GM19328 (cell line): ENCODE results near the gene ZFP36.
"Not testable (repeated sequence)": the region's sequence is repeated elsewhere in the genome, so short reads cannot be mapped to it uniquely, and the experiment has no call there.

ENCODE experiments used
- ATAC-seq: cut with Tn5 transposase; IDR thresholded peaks from one replicate; pipeline ENCODE4 v1.9.1; 2021; ENCODE audit warnings: mild to moderate bottlenecking, moderate library complexity; ENCODE audit not compliant: unreplicated experiment

The ZFP36 gene

DNA sequence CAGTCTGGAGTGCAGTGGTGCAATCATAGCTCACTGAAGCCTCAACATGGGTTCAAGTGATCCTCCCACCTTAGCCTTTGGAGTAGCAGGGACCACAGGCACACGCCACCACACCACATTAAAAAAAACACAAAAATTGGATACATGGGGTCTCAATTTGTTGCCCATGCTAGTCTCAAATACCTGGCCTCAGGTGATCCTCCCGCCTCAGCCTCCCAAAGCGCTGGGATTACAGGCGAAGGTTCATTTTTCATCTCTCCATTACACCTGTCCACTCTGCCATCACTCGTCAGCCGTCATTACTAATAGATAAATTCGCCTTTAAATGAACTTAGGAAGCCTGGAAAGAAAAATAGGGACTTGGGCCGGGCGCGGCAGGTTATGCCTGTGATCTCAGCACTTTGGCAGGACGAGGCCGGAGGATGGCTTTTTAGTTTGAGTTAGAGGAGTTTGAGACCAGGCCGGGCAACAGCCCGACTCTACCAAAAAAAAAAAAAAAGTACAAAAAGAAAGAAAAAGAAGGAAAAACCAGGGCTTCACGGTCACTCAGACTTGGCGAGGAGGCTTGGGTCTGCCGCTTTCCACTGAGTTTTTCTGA is 38.0 kb downstream of the ZFP36 start:
- no peak for ATAC-seq

DNA sequence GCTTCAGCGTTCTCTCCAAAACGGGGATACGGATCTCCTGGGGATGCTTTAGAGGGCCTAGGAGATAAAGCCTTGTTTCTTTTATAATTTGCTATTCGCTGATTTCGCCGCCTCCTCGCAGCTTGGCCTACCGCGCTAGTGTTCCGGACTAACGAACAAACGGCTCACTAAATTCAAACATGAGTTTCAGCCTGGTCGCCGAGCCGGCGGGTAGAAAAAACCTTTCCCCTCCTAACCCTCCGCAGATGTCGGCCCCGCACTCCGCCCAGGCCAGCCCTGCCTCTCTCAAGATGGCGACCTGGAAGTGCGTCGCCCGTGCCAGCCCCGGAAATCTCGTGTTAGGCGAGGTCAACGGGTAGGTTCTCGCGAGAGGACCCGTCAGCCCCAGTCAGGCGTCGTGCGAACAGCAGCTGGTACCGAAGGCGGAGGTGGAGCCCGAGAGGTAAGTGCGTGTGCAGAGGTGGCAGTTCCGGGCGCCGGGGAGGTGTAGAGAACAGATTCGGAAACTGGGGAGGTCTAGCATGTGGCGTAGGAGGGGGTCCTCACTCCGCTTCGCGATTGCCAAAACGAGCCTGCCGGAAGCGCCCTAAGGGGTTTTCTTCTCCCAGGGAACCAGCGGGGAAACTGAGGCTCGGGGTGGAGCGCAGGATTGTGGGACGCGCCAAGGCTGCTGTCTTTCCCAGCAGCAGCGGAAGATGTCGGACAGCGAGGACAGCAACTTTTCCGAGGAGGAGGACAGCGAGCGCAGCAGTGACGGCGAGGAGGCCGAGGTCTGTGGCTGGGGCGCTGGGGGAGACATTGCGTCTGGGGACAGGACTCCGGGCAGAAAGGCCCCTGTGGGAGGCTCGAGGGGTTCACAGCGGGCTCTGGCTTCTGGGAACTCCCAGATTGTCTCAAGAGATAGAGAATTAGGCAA is 38.8 kb downstream of the ZFP36 start, which contains the start of gene SUPT5H:
Gene SUPT5H, plus strand, starts transcription at position 387 of the 916 bp plus-strand sequence. Its CDS starts 309 bp downstream, at position 696.
- peak; percentile 75 for ATAC-seq

DNA sequence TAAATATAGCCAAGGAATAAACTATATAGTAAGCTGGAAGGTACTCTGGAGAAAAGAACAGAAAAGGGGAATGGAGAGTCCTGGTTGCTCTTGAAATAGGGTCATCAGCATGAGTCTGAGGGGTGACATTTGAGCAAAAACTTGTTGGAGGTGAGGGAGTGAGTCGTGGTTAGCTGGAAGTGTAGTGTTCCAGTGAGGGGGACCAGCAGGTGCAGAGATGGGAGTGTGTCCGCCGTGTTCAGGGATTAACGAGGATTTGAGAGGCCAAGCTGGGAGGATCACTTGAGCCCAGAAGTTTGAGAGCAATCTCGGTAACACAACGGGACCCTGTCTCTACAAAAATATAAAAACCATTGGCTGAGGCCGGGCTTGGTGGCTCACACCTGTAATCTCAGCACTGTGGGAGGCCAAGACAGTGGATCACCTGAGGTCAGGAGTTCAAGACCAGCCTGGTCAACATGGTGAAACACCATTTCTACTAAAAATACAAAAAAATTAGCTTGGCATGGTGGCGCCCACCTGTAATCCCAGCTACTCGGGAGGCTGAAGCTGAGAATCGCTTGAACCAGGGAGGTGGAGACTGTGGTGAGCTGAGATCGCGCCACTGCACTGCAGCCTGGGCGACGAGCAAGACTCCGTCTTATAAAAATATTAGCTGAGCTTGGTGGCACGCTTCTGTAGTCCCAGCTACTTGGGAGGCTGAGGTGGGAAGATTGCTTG is 39.9 kb downstream of the ZFP36 start:
- no peak for ATAC-seq

DNA sequence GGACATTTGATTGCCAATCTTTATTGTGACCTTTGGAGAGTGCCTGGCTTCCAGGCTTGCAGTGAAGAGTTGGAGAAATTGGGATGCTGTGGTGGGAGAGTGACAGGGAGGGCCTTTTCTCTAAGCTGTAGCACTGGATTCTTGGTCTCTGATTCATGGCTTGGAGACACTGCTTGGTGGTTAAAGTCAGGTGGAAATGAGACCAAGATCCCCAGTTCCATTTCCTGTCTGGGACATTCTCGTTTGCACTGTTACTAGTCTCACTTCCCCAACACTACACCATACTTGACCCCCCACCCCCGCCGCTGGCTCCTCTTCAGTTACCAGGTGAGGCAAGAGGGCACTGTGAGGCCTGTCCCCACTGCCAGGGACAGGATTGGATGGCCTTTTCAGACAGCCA is 41.6 kb downstream of the ZFP36 start:
- ATAC-seq = no peak

DNA sequence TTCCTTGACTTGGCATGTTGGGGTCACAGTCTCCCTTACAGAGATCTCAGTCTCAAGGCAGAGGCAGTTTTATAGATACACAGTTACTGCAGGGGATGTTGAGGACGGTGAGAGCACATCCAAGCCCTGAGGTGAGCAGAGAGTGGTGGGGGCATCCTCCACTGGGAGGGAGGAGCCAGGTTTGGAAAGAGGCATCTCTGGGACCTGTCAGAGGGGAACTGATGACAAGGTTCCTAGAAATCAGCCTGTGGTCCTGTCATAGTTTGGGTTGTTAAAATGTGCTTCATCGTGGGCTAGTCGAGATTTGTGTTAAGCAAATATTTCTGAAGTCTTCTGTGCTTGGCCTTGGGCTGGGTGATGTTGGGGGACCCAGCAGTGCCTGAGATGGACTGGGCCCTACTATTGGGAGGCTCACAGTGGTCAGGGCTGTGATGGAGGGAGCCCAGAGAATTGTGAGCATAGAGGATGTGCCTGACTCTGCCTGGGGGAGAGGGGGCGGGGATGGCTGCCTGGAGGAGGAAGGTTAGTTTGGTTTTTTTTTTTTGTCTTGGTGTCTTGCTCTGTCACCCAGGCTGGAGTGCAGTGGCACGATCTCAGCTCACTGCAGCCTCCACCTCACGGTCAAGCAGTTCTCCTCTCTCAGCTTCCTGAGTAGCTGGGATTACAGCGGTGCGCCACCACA is 42.6 kb downstream of the ZFP36 start:
- no peak for ATAC-seq

DNA sequence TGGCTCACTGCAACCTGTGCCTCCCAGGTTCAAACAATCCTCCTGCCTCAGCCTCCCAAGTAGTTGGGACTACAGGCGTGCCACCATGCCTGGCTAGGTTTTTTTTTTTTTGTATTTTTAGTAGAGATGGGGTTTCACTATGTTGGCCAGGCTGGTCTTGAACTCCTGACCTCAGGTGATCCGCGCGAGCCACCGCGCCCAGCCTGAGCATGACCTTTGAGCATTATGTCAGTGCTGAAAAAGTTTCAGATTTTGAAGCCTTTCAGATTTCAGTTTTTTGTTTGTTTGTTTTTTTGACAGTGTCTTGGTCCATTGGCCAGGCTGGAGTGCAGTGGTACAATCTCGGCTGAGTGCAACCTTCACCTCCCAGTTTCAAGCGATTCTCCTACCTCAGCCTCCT is 44.6 kb downstream of the ZFP36 start:
- not testable (repeated sequence) for ATAC-seq
